SU-DHL-6 (cell line): ENCODE measurements around the gene TMEM178B.

Source experiments
- H2AFZ ChIP-seq: fragments of 200-600 bp; sonication (generic); 2 replicates; pipeline ENCODE4 v1.6.1; 2014; ENCODE audit warnings: low read depth, mild to moderate bottlenecking, moderate library complexity, mixed read lengths, antibody characterized with exemption, low read length; ENCODE audit not compliant: severe bottlenecking
- H3F3A ChIP-seq: fragments of 200-600 bp; shearing (Covaris generic); 2 replicates; pipeline ENCODE4 v1.6.0; 2016; ENCODE audit warnings: antibody characterized with exemption, mild to moderate bottlenecking; ENCODE audit not compliant: insufficient read depth
- H3K27ac ChIP-seq: fragments of 200-600 bp; sonication (generic); 2 replicates; pipeline ENCODE4 v1.5.1; 2016; ENCODE audit warnings: low read depth, mild to moderate bottlenecking, low read length, moderate library complexity, mixed read lengths
- H3K27me3 ChIP-seq: fragments of 200-600 bp; sonication (generic), shearing (Covaris generic); 2 replicates; pipeline ENCODE4 v1.6.0; 2014; ENCODE audit warnings: mild to moderate bottlenecking, low read length
- H3K36me3 ChIP-seq: fragments of 200-600 bp; sonication (generic); 2 replicates; pipeline ENCODE4 v1.6.1; 2014; ENCODE audit warnings: mild to moderate bottlenecking, low read length, mixed read lengths
- H3K4me2 ChIP-seq: fragments of 300-600, 200-600 bp; shearing (Covaris generic), sonication (generic); 2 replicates; pipeline ENCODE4 v1.6.0; 2014; ENCODE audit warnings: low read length, low read depth, mild to moderate bottlenecking; ENCODE audit not compliant: poor library complexity, severe bottlenecking
- H3K4me3 ChIP-seq: fragments of 200-600 bp; sonication (generic); 2 replicates; pipeline ENCODE4 v1.5.1; 2014; ENCODE audit warnings: antibody characterized with exemption, low read length, mild to moderate bottlenecking, mixed read lengths; ENCODE audit not compliant: insufficient read depth, poor library complexity, severe bottlenecking
- H3K79me2 ChIP-seq: fragments of 200-600 bp; sonication (generic); 2 replicates; pipeline ENCODE4 v1.6.1; 2014; ENCODE audit warnings: mild to moderate bottlenecking, low read length, moderate library complexity; ENCODE audit not compliant: insufficient read depth
- H3K9ac ChIP-seq: fragments of 200-600 bp; sonication (generic); 2 replicates; pipeline ENCODE4 v1.7.0; 2014; ENCODE audit warnings: mild to moderate bottlenecking, low read length
- H3K9me2 ChIP-seq: fragments of 200-600 bp; sonication (generic); replicated peaks from 2 replicates; pipeline ENCODE4 v1.6.1; 2014; ENCODE audit warnings: low read length; ENCODE audit not compliant: insufficient read depth
- H3K9me3 ChIP-seq: fragments of 200-600 bp; sonication (generic); 2 replicates; pipeline ENCODE4 v1.6.1; 2014; ENCODE audit warnings: low read length, mixed read lengths; ENCODE audit not compliant: insufficient read depth
- H4K20me1 ChIP-seq: fragments of 200-600 bp; sonication (generic); 2 replicates; pipeline ENCODE4 v1.6.1; 2014; ENCODE audit warnings: low read depth, mild to moderate bottlenecking, antibody characterized with exemption, low read length, moderate library complexity, mixed read lengths
- CTCF ChIP-seq: fragments of 200-600 bp; sonication (generic); IDR thresholded peaks from one replicate; pipeline ENCODE4 v1.5.1; 2017; ENCODE audit warnings: antibody characterized with exemption, mild to moderate bottlenecking, low read length, moderate library complexity; ENCODE audit not compliant: insufficient read depth, poor library complexity, severe bottlenecking
- EZH2phosphoT487 ChIP-seq: fragments of 200-600 bp; sonication (generic), shearing (Covaris generic); conservative IDR thresholded peaks from 2 replicates; pipeline ENCODE4 v1.6.1; 2018; ENCODE audit warnings: mild to moderate bottlenecking, antibody characterized with exemption, low read length, moderate library complexity, mixed read lengths

The TMEM178B gene

GRCh38 chr7:141387521-141388217 is 313.8 kb downstream of the TMEM178B start:
- Histone ChIP-seq H2AFZ (no peak overlapping the region), H3K9ac (no peak overlapping the region), H3K27me3 (no peaks in the 10 kb centered on the region), H3K9me3 (no peaks in the 10 kb centered on the region), H3K4me3 (no peak overlapping the region), H3F3A (no peaks in the 10 kb centered on the region), H3K27ac (no peak overlapping the region), H3K4me2 (no peak overlapping the region), H4K20me1 (no peaks in the 10 kb centered on the region), H3K36me3 (no peaks in the 10 kb centered on the region), H3K9me2 (0 out of 2 replicates have a peak, but pooled peaks cover 3% of the 10 kb centered on the region), H3K79me2 (no peaks in the 10 kb centered on the region)
- TF ChIP-seq CTCF (no peak), EZH2phosphoT487 (no peak)

- Histone ChIP-seq H2AFZ (no peak overlapping the region), H3K4me2 (no peak overlapping the region)
- TF ChIP-seq EZH2phosphoT487 (no peak), CTCF (no peak)
Observed at GRCh38 chr7:141389140-141389796, 315.4 kb downstream of the TMEM178B start.

GRCh38 chr7:141390339-141390738 is 316.5 kb downstream of the TMEM178B start:
- no peaks in the 10 kb centered on the region for H3K79me2 ChIP-seq
- no peak overlapping the region for H3K27ac ChIP-seq
- H3K9me3 ChIP-seq = no peaks in the 10 kb centered on the region
- TF ChIP-seq EZH2phosphoT487 (no peak), CTCF (no peak)
- H3K4me2 ChIP-seq = no peak overlapping the region
- H3F3A ChIP-seq = no peaks in the 10 kb centered on the region
- H3K4me3 ChIP-seq = no peak overlapping the region
- no peak overlapping the region for H2AFZ ChIP-seq
- H4K20me1 ChIP-seq = no peaks in the 10 kb centered on the region
- no peaks in the 10 kb centered on the region for H3K36me3 ChIP-seq
- no peaks in the 10 kb centered on the region for H3K27me3 ChIP-seq
- 0 out of 2 replicates have a peak, but pooled peaks cover 3% of the 10 kb centered on the region for H3K9me2 ChIP-seq
- H3K9ac ChIP-seq = no peak overlapping the region

More at GRCh38 chr7:141389140-141389796, 315.4 kb downstream of the TMEM178B start:
- Histone ChIP-seq H3K4me3 (no peak overlapping the region), H3F3A (no peaks in the 10 kb centered on the region), H3K9ac (no peak overlapping the region), H3K27ac (no peak overlapping the region), H3K36me3 (no peaks in the 10 kb centered on the region), H3K27me3 (no peaks in the 10 kb centered on the region), H3K79me2 (no peaks in the 10 kb centered on the region), H4K20me1 (no peaks in the 10 kb centered on the region), H3K9me2 (0 out of 2 replicates have a peak, but pooled peaks cover 3% of the 10 kb centered on the region), H3K9me3 (no peaks in the 10 kb centered on the region)
